Measurements from ENCODE around the gene OR3A2. TPM values are rescaled to one million over a fixed set of nuclear protein-coding genes. Genes with fewer than 3 reads are reported as not detected.
"Not testable (repeated sequence)": the region's sequence is repeated elsewhere in the genome, so short reads cannot be mapped to it uniquely, and the experiment has no call there.

OR3A2 gene
- 1 to 10 TPM; 1.3 to 1.5 TPM for total RNA-seq

DNA sequence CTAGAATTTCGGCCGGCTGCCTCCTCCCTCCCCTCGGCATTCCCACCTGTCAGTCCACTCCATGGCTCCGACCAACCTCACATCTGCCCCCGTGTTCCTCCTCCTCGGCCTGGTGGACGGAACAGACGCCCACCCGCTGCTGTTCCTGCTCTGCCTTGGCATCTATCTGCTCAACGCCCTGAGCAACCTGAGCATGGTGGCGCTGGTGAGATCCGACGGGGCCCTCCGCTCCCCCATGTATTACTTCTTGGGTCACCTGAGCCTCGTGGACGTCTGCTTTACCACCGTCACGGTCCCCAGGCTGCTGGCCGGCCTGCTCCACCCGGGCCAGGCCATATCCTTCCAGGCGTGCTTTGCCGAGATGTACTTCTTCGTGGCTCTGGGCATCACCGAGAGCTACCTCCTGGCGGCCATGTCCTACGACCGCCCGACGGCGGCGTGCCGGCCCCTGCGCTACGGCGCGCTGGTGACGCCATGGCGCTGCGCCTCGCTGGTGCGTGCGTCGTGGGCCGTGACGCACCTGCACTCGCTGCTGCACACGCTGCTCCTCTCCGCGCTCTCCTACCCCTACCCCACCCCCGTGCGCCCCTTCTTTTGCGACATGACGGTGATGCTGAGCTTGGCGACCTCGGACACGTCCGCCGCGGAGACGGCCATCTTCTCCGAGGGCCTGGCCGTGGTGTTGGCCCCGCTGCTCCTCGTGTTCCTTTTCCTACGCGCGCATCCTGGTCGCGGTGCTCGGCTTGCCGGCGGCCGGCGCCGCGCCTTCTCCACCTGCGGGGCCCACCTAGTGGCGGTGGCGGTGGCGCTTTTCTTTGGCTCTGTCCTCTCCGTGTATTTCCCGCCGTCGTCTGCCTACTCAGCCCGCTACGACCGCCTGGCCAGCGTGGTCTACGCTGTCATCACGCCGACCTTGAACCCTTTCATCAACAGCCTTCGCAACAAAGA is at the start of gene OR3A2:
Gene OR3A2, minus strand, starts transcription at position 440 of the 948 bp plus-strand sequence.
- Mint-ChIP-seq H3K4me1 (peaks cover 8% of the 10 kb centered on the region), H3K27me3 (peaks cover 7% of the 10 kb centered on the region), H3K9me3 (peaks cover 2% of the 10 kb centered on the region), H3K36me3 (ENCODE audit: low read depth) (no peaks in the 10 kb centered on the region), H3K4me3 (peak within 1 kb of the TSS; percentile 69), H3K27ac (peak within 1 kb of the TSS; percentile 55)
- ChIA-PET POLR2A (no interaction called here), CTCF (no interaction called here)
- DNase-seq, result peak; percentile 45

GRCh38 chr17:3433741-3434140 is 47.6 kb upstream of the OR3A2 start, which contains the start of gene OR1E2:
OR1E2 (minus strand) TSS chr17:3433841; CDS start chr17:3433841, 0 bp downstream.
- CTCF ChIA-PET, result no interaction called here

GRCh38 chr17:3433215-3433614 is 47.1 kb upstream of the OR3A2 start:
- H3K36me3 Mint-ChIP-seq (ENCODE audit: low read depth); H3K4me3 Mint-ChIP-seq; H3K27me3 Mint-ChIP-seq; H3K27ac Mint-ChIP-seq; H3K9me3 Mint-ChIP-seq; CTCF ChIA-PET; H3K4me1 Mint-ChIP-seq; POLR2A ChIA-PET: not testable (repeated sequence)
- peak; percentile 17 for DNase-seq

More at GRCh38 chr17:3433741-3434140, 47.6 kb upstream of the OR3A2 start, which contains the start of gene OR1E2:
- Mint-ChIP-seq H3K4me1 (no peaks in the 10 kb centered on the region), H3K27me3 (no peaks in the 10 kb centered on the region), H3K4me3 (no peak within 1 kb of the TSS), H3K36me3 (ENCODE audit: low read depth) (no peaks in the 10 kb centered on the region), H3K9me3 (no peaks in the 10 kb centered on the region), H3K27ac (no peak within 1 kb of the TSS)
- DNase-seq, result no peak
- POLR2A ChIA-PET, result no interaction called here

- peaks cover 11% of the 10 kb centered on the region for H3K27me3 Mint-ChIP-seq
- ChIA-PET POLR2A (no interaction called here), CTCF (no interaction called here)
Observed at GRCh38 chr17:3418222-3418621, 32.1 kb upstream of the OR3A2 start.

GRCh38 chr17:3415610-3416009 is 29.5 kb upstream of the OR3A2 start:
- no peak for DNase-seq
- ChIA-PET CTCF (no interaction called here), POLR2A (no interaction called here)
- Mint-ChIP-seq H3K9me3 (no peaks in the 10 kb centered on the region), H3K4me1 (no peaks in the 10 kb centered on the region), H3K27ac (no peak overlapping the region), H3K27me3 (peaks cover 20% of the 10 kb centered on the region), H3K4me3 (no peak overlapping the region), H3K36me3 (ENCODE audit: low read depth) (no peaks in the 10 kb centered on the region)

More at GRCh38 chr17:3418222-3418621, 32.1 kb upstream of the OR3A2 start:
- H3K4me1 Mint-ChIP-seq, result no peaks in the 10 kb centered on the region
- DNase-seq, result no peak
- H3K9me3 Mint-ChIP-seq, result no peaks in the 10 kb centered on the region
- H3K36me3 Mint-ChIP-seq (ENCODE audit: low read depth), result no peaks in the 10 kb centered on the region
- no peak overlapping the region for H3K27ac Mint-ChIP-seq
- no peak overlapping the region for H3K4me3 Mint-ChIP-seq

DNA sequence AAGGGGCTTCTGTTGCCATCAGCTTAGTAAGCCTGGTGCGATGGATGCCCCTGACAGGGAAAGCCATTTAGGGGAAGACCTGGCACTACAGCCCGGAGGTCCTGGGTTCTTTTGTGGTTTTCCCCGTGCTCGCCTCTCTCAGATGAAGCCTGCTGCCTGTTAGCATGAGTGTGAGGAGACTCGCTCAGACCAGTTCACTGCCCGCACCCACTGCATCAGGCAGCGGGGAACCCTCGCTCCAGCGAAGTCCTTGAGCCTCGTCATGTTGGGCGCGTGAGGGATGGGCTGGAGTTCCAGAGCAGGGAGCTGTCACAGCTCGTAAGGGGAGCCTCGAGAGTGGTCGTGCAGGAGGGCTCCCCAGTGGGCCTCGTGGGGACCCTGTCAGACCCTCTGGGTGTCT is 26.1 kb upstream of the OR3A2 start:
- peaks cover 16% of the 10 kb centered on the region for H3K27me3 Mint-ChIP-seq
- CTCF ChIA-PET; DNase-seq; H3K36me3 Mint-ChIP-seq (ENCODE audit: low read depth); H3K4me1 Mint-ChIP-seq; POLR2A ChIA-PET; H3K4me3 Mint-ChIP-seq; H3K27ac Mint-ChIP-seq: not testable (repeated sequence)
- peaks cover 11% of the 10 kb centered on the region for H3K9me3 Mint-ChIP-seq

DNA sequence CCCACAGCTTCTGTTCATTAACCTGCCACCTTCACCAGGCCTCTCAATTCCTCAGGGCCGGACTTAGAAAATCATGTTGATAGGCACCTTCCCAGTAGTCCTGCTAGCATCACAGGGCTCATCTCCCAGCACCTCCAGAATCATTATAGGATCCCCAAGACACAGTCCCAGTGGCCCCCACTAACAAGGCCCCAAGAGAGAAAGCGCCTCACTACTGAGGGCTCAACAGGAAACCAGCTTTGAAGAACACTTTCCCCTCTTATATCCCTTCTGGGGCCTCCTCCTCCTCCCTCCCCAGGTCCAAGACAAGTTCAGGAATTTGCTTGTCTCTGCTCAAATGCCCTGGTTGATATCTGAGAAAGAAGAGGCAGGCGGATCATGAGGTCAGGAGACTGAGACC is 25.0 kb upstream of the OR3A2 start, which contains the start of gene OR3A3:
Gene OR3A3, plus strand, starts transcription at position 301 of the 400 bp plus-strand sequence.
- ChIA-PET CTCF (no interaction called here), POLR2A (no interaction called here)
- Mint-ChIP-seq H3K4me3 (no peak within 1 kb of the TSS), H3K9me3 (peaks cover 11% of the 10 kb centered on the region), H3K27ac (no peak within 1 kb of the TSS), H3K27me3 (peaks cover 13% of the 10 kb centered on the region), H3K36me3 (ENCODE audit: low read depth) (no peaks in the 10 kb centered on the region), H3K4me1 (no peaks in the 10 kb centered on the region)
- DNase-seq, result no peak

DNA sequence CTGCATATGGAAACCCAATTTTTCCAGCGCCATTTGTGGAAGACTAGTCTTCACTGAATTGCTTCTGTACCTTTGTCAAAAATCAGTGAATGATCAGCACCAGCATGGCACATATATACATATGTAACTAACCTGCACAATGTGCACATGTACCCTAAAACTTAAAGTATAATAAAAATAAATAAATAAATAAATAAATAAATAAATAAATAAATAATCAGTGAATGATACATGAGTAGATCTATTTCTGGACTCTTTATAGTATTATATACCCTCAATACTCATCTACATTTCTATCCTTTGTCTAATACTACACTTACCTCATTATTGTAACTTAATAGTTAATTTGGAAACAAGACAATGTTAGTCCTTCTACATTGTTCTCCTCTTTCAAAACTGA is 17.7 kb upstream of the OR3A2 start:
- CTCF ChIA-PET; DNase-seq; H3K36me3 Mint-ChIP-seq (ENCODE audit: low read depth); H3K9me3 Mint-ChIP-seq; H3K4me3 Mint-ChIP-seq; POLR2A ChIA-PET; H3K4me1 Mint-ChIP-seq; H3K27me3 Mint-ChIP-seq; H3K27ac Mint-ChIP-seq: not testable (repeated sequence)

GRCh38 chr17:3401786-3402185 is 15.7 kb upstream of the OR3A2 start:
- Mint-ChIP-seq H3K36me3 (ENCODE audit: low read depth) (no peaks in the 10 kb centered on the region), H3K27me3 (peaks cover 2% of the 10 kb centered on the region), H3K4me3 (no peak overlapping the region), H3K9me3 (no peaks in the 10 kb centered on the region), H3K27ac (no peak overlapping the region), H3K4me1 (no peaks in the 10 kb centered on the region)
- DNase-seq, result no peak
- ChIA-PET CTCF (no interaction called here), POLR2A (no interaction called here)

GRCh38 chr17:3400055-3400454 is 13.9 kb upstream of the OR3A2 start:
- H3K27me3 Mint-ChIP-seq, result peaks cover 2% of the 10 kb centered on the region
- H3K9me3 Mint-ChIP-seq, result no peaks in the 10 kb centered on the region
- no peaks in the 10 kb centered on the region for H3K36me3 Mint-ChIP-seq (ENCODE audit: low read depth)
- H3K27ac Mint-ChIP-seq, result no peak overlapping the region
- no peaks in the 10 kb centered on the region for H3K4me1 Mint-ChIP-seq
- no peak overlapping the region for H3K4me3 Mint-ChIP-seq
- ChIA-PET POLR2A (no interaction called here), CTCF (no interaction called here)
- DNase-seq, result no peak

DNA sequence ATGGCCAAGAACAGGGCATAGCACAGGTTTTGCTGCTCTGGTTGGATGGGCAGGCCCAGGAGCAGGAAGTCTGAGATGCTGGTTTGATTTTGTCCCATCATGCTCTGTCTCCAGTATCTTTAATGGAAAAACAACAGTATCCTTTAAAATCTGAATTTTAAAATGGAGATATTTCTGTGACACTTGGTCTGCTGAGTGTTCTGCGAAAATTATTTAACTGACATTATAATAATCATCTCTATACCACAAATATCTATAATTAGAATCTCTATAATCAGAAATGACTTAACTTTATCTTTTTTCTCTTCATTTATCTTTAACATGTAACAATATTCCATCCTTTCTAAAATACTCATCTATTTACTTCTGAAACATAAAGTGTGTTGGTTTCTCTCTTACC is 12.2 kb upstream of the OR3A2 start, which contains the start of gene OR1E1:
Gene OR1E1, minus strand, starts transcription at position 101 of the 400 bp plus-strand sequence. Its CDS starts 0 bp downstream, at position 101.
- Mint-ChIP-seq H3K27me3 (peaks cover 2% of the 10 kb centered on the region), H3K9me3 (no peaks in the 10 kb centered on the region), H3K4me3 (no peak within 1 kb of the TSS), H3K4me1 (no peaks in the 10 kb centered on the region), H3K36me3 (ENCODE audit: low read depth) (no peaks in the 10 kb centered on the region), H3K27ac (no peak within 1 kb of the TSS)
- no peak for DNase-seq
- ChIA-PET CTCF (no interaction called here), POLR2A (no interaction called here)

GRCh38 chr17:3397801-3398200 is 11.7 kb upstream of the OR3A2 start:
- POLR2A ChIA-PET; H3K4me1 Mint-ChIP-seq; H3K36me3 Mint-ChIP-seq (ENCODE audit: low read depth); H3K4me3 Mint-ChIP-seq; H3K9me3 Mint-ChIP-seq; DNase-seq; H3K27ac Mint-ChIP-seq; H3K27me3 Mint-ChIP-seq: not testable (repeated sequence)
- CTCF ChIA-PET, result interaction anchor here (0.5 kb wide), 1 partner anchor 386 kb away, joined by 4 read pairs; no protein-coding TSS in a partner anchor

- no peak for DNase-seq
- ChIA-PET POLR2A (no interaction called here), CTCF (no interaction called here)
- Mint-ChIP-seq H3K4me1 (peaks cover 8% of the 10 kb centered on the region), H3K27me3 (peaks cover 17% of the 10 kb centered on the region), H3K27ac (no peak overlapping the region), H3K9me3 (peaks cover 2% of the 10 kb centered on the region), H3K36me3 (ENCODE audit: low read depth) (no peaks in the 10 kb centered on the region), H3K4me3 (no peak overlapping the region)
Observed at GRCh38 chr17:3389791-3390190, 3.7 kb upstream of the OR3A2 start.

DNA sequence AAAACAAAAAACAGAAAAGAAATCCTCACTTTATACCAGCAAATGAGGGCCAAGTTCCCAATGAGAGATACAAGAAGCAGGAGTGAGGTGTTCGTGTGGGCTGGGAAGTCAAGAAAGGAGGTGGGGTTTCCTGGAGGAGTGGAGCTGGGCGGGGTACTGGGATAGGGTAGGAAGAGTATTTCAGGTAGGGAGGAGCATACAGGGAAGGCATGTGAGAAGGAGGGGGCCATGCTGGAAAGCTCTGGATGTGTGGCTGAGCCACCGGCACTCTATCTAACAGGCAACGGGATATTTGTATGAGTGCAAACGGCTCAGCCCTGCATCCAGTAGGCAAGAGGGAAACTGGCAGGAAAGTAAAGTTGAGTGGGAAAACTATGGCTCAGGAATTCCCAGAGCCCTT is 4.2 kb downstream of the OR3A2 start:
- H3K27ac Mint-ChIP-seq, result no peak overlapping the region
- H3K27me3 Mint-ChIP-seq, result peaks cover 5% of the 10 kb centered on the region
- POLR2A ChIA-PET, result no interaction called here
- H3K36me3 Mint-ChIP-seq (ENCODE audit: low read depth), result no peaks in the 10 kb centered on the region
- CTCF ChIA-PET, result no interaction called here
- peaks cover 8% of the 10 kb centered on the region for H3K4me1 Mint-ChIP-seq
- no peak overlapping the region for H3K4me3 Mint-ChIP-seq
- peaks cover 2% of the 10 kb centered on the region for H3K9me3 Mint-ChIP-seq
- no peak for DNase-seq

Data from activated CD4-positive, alpha-beta memory T cell treated with anti-CD3 and anti-CD28 coated beads, Interleukin-2, amount 10 ng/mL, durations not matched to agents 7 days and 5 days (primary cell).